ENCODE data around the gene ITIH3.

GRCh38 chr3:52769786-52770455, 24.7 kb upstream of the ITIH3 start:
- TF ChIP-seq, protein P1, sequence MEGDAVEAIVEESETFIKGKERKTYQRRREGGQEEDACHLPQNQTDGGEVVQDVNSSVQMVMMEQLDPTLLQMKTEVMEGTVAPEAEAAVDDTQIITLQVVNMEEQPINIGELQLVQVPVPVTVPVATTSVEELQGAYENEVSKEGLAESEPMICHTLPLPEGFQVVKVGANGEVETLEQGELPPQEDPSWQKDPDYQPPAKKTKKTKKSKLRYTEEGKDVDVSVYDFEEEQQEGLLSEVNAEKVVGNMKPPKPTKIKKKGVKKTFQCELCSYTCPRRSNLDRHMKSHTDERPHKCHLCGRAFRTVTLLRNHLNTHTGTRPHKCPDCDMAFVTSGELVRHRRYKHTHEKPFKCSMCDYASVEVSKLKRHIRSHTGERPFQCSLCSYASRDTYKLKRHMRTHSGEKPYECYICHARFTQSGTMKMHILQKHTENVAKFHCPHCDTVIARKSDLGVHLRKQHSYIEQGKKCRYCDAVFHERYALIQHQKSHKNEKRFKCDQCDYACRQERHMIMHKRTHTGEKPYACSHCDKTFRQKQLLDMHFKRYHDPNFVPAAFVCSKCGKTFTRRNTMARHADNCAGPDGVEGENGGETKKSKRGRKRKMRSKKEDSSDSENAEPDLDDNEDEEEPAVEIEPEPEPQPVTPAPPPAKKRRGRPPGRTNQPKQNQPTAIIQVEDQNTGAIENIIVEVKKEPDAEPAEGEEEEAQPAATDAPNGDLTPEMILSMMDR (IDR thresholded peaks at IDR 0.05; ENCODE audit: low read depth, low read length, poor library complexity, severe bottlenecking): no peak
- TF ChIP-seq EZH2phosphoT487 (IDR thresholded peaks at IDR 0.05; ENCODE audit: borderline replicate concordance, low read length): no peak

Measured in DOHH2 (cell line).